Activated B cell treated with CpG ODN at 0.5 μM for 24 hours (primary cell): Measurements from ENCODE around the gene SNX32. TPM values are rescaled to one million over a fixed set of nuclear protein-coding genes. Genes with fewer than 3 reads are reported as not detected.

Experiments used
- ATAC-seq: fragments of 200-7000 bp; cut with Tn5 transposase; one replicate; pipeline ENCODE4 v1.10.0; 2021; ENCODE audit warnings: low read depth, mild to moderate bottlenecking, moderate library complexity
- CTCF ChIA-PET: fragments of 350-600 bp; sonication (Branson Sonifier 250); formaldehyde crosslinking; loops from one replicate; lab custom pipeline; 2021; ENCODE audit warnings: antibody characterized with exemption; lab: Charles Lee
- POLR2A ChIA-PET: fragments of 350-600 bp; sonication (Branson Sonifier 250); formaldehyde crosslinking; loops from one replicate; lab custom pipeline; 2021; ENCODE audit warnings: antibody characterized with exemption; lab: Charles Lee
- DNase-seq: peaks from one replicate; pipeline ENCODE4 v3.0.0; 2022
- H3K27ac Mint-ChIP-seq: one replicate; pipeline ENCODE4 v1.8.0; 2020; ENCODE audit warnings: mixed read lengths
- H3K27me3 Mint-ChIP-seq: one replicate; pipeline ENCODE4 v1.8.0; 2021; ENCODE audit warnings: mixed read lengths
- H3K36me3 Mint-ChIP-seq: one replicate; pipeline ENCODE4 v1.8.0; 2021; ENCODE audit warnings: low read depth, mixed read lengths
- H3K4me1 Mint-ChIP-seq: one replicate; pipeline ENCODE4 v1.8.0; 2021; ENCODE audit warnings: mixed read lengths
- H3K4me3 Mint-ChIP-seq: one replicate; pipeline ENCODE4 v1.8.0; 2020; ENCODE audit warnings: mild to moderate bottlenecking, mixed read lengths
- H3K9me3 Mint-ChIP-seq: one replicate; pipeline ENCODE4 v1.8.0; 2020; ENCODE audit warnings: mixed read lengths
- CTCF ChIP-seq: fragments of 200-600 bp; IDR thresholded peaks from one replicate; pipeline ENCODE4 v1.8.0; 2022; ENCODE audit warnings: antibody characterized with exemption, mild to moderate bottlenecking
- intact Hi-C: fragments of 100-400 bp; cut with micrococcal nuclease; formaldehyde crosslinking; loops from one replicate; pipeline ENCODE4 v1.15.1; 2024
- total RNA-seq: library from RNA; stranded (reverse); gene quantifications from 2 replicates; pipeline ENCODE4 v1.2.3, GENCODE V29; 2022

Gene SNX32
- total RNA-seq, 1 donor from 2014 or later, result 1.0 TPM

DNA sequence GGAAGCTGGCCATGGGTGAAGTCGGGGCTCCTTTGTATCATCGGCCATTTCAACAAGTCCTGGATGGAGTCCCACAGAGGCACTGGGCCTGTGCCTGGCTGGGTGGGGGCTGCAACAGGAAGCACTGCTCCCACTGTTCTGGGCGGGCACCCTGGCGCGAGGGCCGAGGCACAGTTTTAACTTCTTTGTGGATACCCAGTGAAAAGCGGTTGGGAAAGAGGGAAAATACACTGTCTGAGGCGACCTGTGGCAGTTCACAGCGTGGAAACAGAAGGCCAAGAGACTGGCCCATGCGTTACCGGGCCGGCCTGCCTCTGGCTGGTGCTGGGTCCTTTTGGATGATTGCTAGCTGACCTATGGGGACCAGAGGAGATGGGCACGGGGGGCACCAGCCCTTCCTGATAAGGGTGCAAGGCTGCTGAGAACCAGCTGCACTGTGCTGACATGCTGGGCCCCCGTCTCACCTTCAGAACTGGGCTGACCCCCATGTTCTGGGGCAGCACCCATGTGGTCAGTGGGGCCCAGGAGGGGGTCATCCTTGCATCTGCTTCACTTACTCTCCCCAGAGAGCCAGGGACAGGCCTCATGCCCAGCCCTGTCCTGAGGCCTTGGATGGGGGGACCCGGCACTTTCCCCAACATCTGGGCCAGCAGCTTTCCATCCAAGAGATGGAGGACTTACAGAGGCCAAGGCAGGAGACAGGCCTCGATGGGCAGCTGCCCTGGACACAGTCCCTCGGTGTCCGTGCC lies 42.7 kb upstream of the SNX32 start:
- ChIA-PET CTCF (interaction anchor here (0.8 to 3.7 kb wide), 5 partner anchors 11 to 85 kb away, joined by 3 to 41 read pairs (median 4); partner anchors contain the start of genes AP5B1 and MUS81), POLR2A (interaction anchor here (0.5 to 4.8 kb wide), 14 partner anchors 8 to 620 kb away, joined by 3 to 46 read pairs (median 5); partner anchors contain the start of genes AP5B1, CFL1, DPF2 and FOSL1)
- TF ChIP-seq CTCF, result no peak
- intact Hi-C loops, result loop anchor here (1.0 kb wide), 2 partner anchors 11 to 27 kb away; partner anchors contain the start of gene AP5B1
- DNase-seq, result no peak
- H3K27ac Mint-ChIP-seq, result peak overlapping the region; percentile 80
- H3K36me3 Mint-ChIP-seq, result no peaks in the 10 kb centered on the region
- no peaks in the 10 kb centered on the region for H3K9me3 Mint-ChIP-seq
- H3K4me3 Mint-ChIP-seq, result no peak overlapping the region
- H3K27me3 Mint-ChIP-seq, result peaks cover 3% of the 10 kb centered on the region
- no peak for ATAC-seq
- peaks cover 40% of the 10 kb centered on the region for H3K4me1 Mint-ChIP-seq

DNA sequence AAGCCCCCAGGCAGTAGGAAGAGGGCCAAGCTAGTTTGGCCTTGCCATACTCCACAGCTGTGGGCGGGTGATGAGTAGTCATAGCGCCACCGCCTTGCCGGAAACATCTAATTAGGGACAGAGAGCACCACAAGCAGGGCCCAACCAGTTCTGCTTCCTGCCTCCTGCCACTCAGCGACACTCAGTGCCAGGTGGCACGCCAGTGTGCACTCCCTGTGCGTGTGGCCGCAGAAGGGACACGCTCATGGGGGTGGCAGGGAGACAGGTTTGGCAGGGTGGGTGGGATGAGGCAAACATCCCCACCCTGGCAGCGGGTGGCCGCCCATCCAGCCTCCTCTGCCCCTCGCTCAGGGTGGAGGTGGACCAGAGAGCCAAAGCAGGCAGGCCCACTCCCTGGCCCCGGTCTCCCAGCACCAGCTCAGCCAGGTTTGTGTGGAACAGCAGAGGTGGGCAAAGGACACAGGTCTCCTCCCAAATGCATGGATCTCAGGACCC lies 42.0 kb upstream of the SNX32 start:
- no peak overlapping the region for H3K4me3 Mint-ChIP-seq
- H3K9me3 Mint-ChIP-seq, result no peaks in the 10 kb centered on the region
- DNase-seq, result peak; percentile 52
- peak overlapping the region; percentile 80 for H3K27ac Mint-ChIP-seq
- H3K4me1 Mint-ChIP-seq, result peaks cover 40% of the 10 kb centered on the region
- no peaks in the 10 kb centered on the region for H3K36me3 Mint-ChIP-seq
- H3K27me3 Mint-ChIP-seq, result peaks cover 6% of the 10 kb centered on the region
- CTCF ChIA-PET, result interaction anchor here (0.8 to 3.7 kb wide), 6 partner anchors 11 to 86 kb away, joined by 3 to 41 read pairs (median 4); partner anchors contain the start of genes AP5B1 and KAT5
- POLR2A ChIA-PET, result interaction anchor here (0.5 to 4.8 kb wide), 15 partner anchors 9 to 619 kb away, joined by 3 to 46 read pairs (median 5); partner anchors contain the start of genes AP5B1, CFL1, FOSL1 and KAT5
- intact Hi-C loops, result loop anchor here (1.0 kb wide), 2 partner anchors 11 to 27 kb away; partner anchors contain the start of gene AP5B1
- TF ChIP-seq CTCF, result no peak
- ATAC-seq, result peak; percentile 93

DNA sequence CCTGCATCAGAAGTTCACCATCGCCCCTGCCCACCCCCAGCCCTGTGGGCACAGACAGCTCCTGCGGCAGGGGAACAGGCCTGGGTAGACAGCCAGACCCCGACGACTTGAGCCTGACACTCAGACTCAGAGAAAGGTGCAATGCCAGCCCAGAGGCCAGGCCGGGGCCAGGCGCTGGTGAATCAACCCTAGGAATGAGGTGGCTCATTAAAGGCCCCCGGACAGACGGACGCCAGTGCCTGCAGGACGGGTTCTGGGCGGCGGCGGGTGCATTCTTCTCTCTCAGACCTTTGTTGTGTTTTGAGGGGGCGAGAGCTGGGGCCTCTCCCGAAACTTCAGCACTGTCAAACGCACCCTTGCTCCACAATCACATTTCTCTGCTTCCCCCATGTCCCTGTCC lies 41.3 kb upstream of the SNX32 start:
- peaks cover 38% of the 10 kb centered on the region for H3K4me1 Mint-ChIP-seq
- H3K27ac Mint-ChIP-seq, result peak overlapping the region; percentile 80
- ChIA-PET CTCF (interaction anchor here (0.9 to 3.7 kb wide), 5 partner anchors 12 to 87 kb away, joined by 3 to 41 read pairs (median 4); partner anchors contain the start of genes AP5B1 and KAT5), POLR2A (interaction anchor here (0.6 to 4.8 kb wide), 10 partner anchors 9 to 475 kb away, joined by 3 to 46 read pairs (median 6); partner anchors contain the start of genes AP5B1, CFL1, FOSL1 and KAT5)
- H3K9me3 Mint-ChIP-seq, result no peaks in the 10 kb centered on the region
- no peak overlapping the region for H3K4me3 Mint-ChIP-seq
- intact Hi-C loops, result no loop called here
- no peak for DNase-seq
- H3K27me3 Mint-ChIP-seq, result peaks cover 6% of the 10 kb centered on the region
- TF ChIP-seq CTCF, result no peak
- no peak for ATAC-seq
- no peaks in the 10 kb centered on the region for H3K36me3 Mint-ChIP-seq

DNA sequence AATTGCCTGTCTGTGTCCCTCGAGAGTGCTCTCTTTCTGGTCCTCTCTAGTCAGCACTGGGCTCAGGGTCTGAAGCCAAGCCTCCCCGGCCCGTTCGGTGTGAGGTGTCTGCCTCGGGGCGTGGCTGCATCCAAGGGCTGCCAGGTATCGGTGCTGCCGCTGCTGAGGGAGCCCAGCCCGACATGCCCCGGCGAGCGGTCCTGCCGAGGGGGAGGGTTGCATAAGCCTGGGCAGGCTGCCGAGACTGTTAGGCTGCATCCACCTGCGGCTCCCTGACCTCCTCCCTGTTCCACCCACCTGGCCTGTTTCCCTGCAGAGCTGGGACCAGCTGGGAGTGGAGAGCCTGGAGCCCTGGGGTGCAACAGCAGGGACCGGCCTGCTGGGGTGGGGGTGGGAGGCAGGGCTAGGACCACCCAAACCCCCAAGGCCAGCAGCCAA lies 40.6 kb upstream of the SNX32 start:
- H3K27ac Mint-ChIP-seq, result no peak overlapping the region
- H3K9me3 Mint-ChIP-seq, result no peaks in the 10 kb centered on the region
- POLR2A ChIA-PET, result interaction anchor here (2.4 to 4.8 kb wide), 2 partner anchors 13 to 66 kb away, joined by 15 to 46 read pairs; partner anchors contain the start of genes AP5B1, CFL1 and MUS81
- CTCF ChIA-PET, result interaction anchor here (2.0 to 3.7 kb wide), 2 partner anchors 13 to 25 kb away, joined by 11 to 41 read pairs; partner anchors contain the start of gene AP5B1
- peaks cover 34% of the 10 kb centered on the region for H3K4me1 Mint-ChIP-seq
- no peak for TF ChIP-seq CTCF
- no peak overlapping the region for H3K4me3 Mint-ChIP-seq
- ATAC-seq (no peak), DNase-seq (no peak)
- peaks cover 6% of the 10 kb centered on the region for H3K27me3 Mint-ChIP-seq
- no peaks in the 10 kb centered on the region for H3K36me3 Mint-ChIP-seq
- intact Hi-C loops, result no loop called here
